PC-3 (cell line): Measurements from ENCODE around the gene RERE. TPM values are rescaled to one million over a fixed set of nuclear protein-coding genes. Genes with fewer than 3 reads are reported as not detected.

Experiments used
- ATAC-seq: fragments of 200-7000 bp; cut with Tn5 transposase; 2 replicates; pipeline ENCODE4 v1.9.1; 2020; ENCODE audit warnings: mild to moderate bottlenecking, moderate library complexity
- BruUV-seq: library from RNA; stranded (reverse); fragments of 400-500 nt; replicated peaks from 2 replicates; lab custom pipeline; 2021; lab: Mats Ljungman, UMichigan
- CTCF ChIA-PET: fragments of 300-600 bp; sonication (Branson Sonifier 250); formaldehyde crosslinking; loops from one replicate; lab custom pipeline; 2022; ENCODE audit warnings: antibody characterized with exemption; lab: Charles Lee
- POLR2A ChIA-PET: fragments of 300-600 bp; sonication (Branson Sonifier 250); formaldehyde crosslinking; loops from one replicate; lab custom pipeline; 2022; ENCODE audit warnings: antibody characterized with exemption; ENCODE audit not compliant: unreplicated experiment; lab: Charles Lee
- DNase-seq: peaks from one replicate; pipeline ENCODE4 v3.0.0-alpha.2; 2015
- H2AFZ ChIP-seq: fragments of 300-600 bp; sonication (generic); 2 replicates; pipeline ENCODE4 v1.6.0; 2016; ENCODE audit warnings: antibody characterized with exemption, low read length
- H3F3A ChIP-seq: fragments of 300-600 bp; sonication (generic); one replicate; pipeline ENCODE4 v1.6.0; 2017; ENCODE audit warnings: antibody characterized with exemption, low read length, control low read depth, mild to moderate bottlenecking; ENCODE audit not compliant: unreplicated experiment
- H3K27ac ChIP-seq: fragments of 300-600 bp; sonication (generic); 2 replicates; pipeline ENCODE4 v1.5.1; 2016; ENCODE audit warnings: mild to moderate bottlenecking, low read length
- H3K27me3 ChIP-seq: fragments of 300-600 bp; sonication (generic); 2 replicates; pipeline ENCODE4 v1.6.1; 2016; ENCODE audit warnings: low read length, mixed read lengths
- H3K36me3 ChIP-seq: fragments of 300-600 bp; sonication (generic); 2 replicates; pipeline ENCODE4 v1.6.1; 2016; ENCODE audit warnings: low read depth, mixed run types, low read length, mixed read lengths
- H3K4me1 ChIP-seq: fragments of 300-600 bp; sonication (generic); 2 replicates; pipeline ENCODE4 v1.5.1; 2016; ENCODE audit warnings: low read length; ENCODE audit not compliant: insufficient read depth
- H3K4me2 ChIP-seq: fragments of 300-600 bp; sonication (generic); 2 replicates; pipeline ENCODE4 v1.6.0; 2016; ENCODE audit warnings: low read length
- H3K4me3 ChIP-seq: fragments of 300-600 bp; sonication (generic); 2 replicates; pipeline ENCODE4 v1.5.1; 2016; ENCODE audit warnings: mild to moderate bottlenecking, low read length, mixed read lengths
- H3K79me2 ChIP-seq: fragments of 300-600 bp; sonication (generic); 2 replicates; pipeline ENCODE4 v1.6.1; 2017; ENCODE audit warnings: low read length, mixed read lengths
- H3K9ac ChIP-seq: fragments of 300-600 bp; sonication (generic); 2 replicates; pipeline ENCODE4 v1.6.0; 2016; ENCODE audit warnings: mild to moderate bottlenecking, low read length
- H3K9me2 ChIP-seq: fragments of 300-600 bp; sonication (generic); replicated peaks from 2 replicates; pipeline ENCODE4 v1.6.1; 2016; ENCODE audit warnings: mixed run types, low read length, mixed read lengths
- H3K9me3 ChIP-seq: fragments of 300-600 bp; sonication (generic); 2 replicates; pipeline ENCODE4 v1.6.1; 2016; ENCODE audit warnings: low read length, mixed read lengths
- H4K20me1 ChIP-seq: fragments of 300-600 bp; sonication (generic); 2 replicates; pipeline ENCODE4 v1.6.1; 2016; ENCODE audit warnings: low read length, mixed read lengths
- EZH2 ChIP-seq: fragments of 300-600 bp; sonication (generic); IDR thresholded peaks from one replicate; pipeline ENCODE4 v1.6.1; 2017; ENCODE audit warnings: antibody characterized with exemption, mild to moderate bottlenecking, low read length; ENCODE audit not compliant: unreplicated experiment
- EZH2phosphoT487 ChIP-seq: fragments of 300-600 bp; sonication (generic); IDR thresholded peaks from 2 replicates; pipeline ENCODE4 v1.6.1; 2018; ENCODE audit warnings: mild to moderate bottlenecking, antibody characterized with exemption, low read length, borderline replicate concordance
- intact Hi-C: fragments of 100-400 bp; cut with micrococcal nuclease; formaldehyde crosslinking; loops from 2 replicates; pipeline ENCODE4 v1.9.0; 2023
- total RNA-seq: library from RNA; depleted of rRNA; stranded (reverse); fragments of >200 nt; gene quantifications from 2 replicates; pipeline ENCODE4 v1.2.3, GENCODE V29; 2014
- TF ChIP-seq, protein P1 (sequence below): fragments of 300-600 bp; sonication (generic); conservative IDR thresholded peaks from 2 replicates; pipeline ENCODE4 v1.5.1; 2017; ENCODE audit warnings: antibody characterized with exemption, low read depth, mild to moderate bottlenecking, low read length

RERE gene
- total RNA-seq, 1 experiment from 2014 or later = 24.2 TPM

GRCh38 chr1:8378981-8379470, 438.4 kb downstream of the RERE start:
- BruUV-seq = no TSS peak
- POLR2A ChIA-PET = no interaction called here
- Histone ChIP-seq H3K79me2 (peaks cover 8% of the 10 kb centered on the region; the same call in 1 of the 2 replicates), H3K4me2 (no peak overlapping the region), H4K20me1 (no peaks in the 10 kb centered on the region), H3K4me3 (no peak overlapping the region), H2AFZ (no peak overlapping the region), H3K9ac (no peak overlapping the region), H3K27me3 (no peaks in the 10 kb centered on the region), H3K27ac (no peak overlapping the region), H3F3A (no peaks in the 10 kb centered on the region), H3K36me3 (peaks cover 6% of the 10 kb centered on the region; the same call in 1 of the 2 replicates), H3K4me1 (peaks cover under 1% of the 10 kb centered on the region), H3K9me2 (no peaks in the 10 kb centered on the region), H3K9me3 (no peaks in the 10 kb centered on the region)
- CTCF ChIA-PET = no interaction called here
- no peak for DNase-seq
- TF ChIP-seq, protein P1, sequence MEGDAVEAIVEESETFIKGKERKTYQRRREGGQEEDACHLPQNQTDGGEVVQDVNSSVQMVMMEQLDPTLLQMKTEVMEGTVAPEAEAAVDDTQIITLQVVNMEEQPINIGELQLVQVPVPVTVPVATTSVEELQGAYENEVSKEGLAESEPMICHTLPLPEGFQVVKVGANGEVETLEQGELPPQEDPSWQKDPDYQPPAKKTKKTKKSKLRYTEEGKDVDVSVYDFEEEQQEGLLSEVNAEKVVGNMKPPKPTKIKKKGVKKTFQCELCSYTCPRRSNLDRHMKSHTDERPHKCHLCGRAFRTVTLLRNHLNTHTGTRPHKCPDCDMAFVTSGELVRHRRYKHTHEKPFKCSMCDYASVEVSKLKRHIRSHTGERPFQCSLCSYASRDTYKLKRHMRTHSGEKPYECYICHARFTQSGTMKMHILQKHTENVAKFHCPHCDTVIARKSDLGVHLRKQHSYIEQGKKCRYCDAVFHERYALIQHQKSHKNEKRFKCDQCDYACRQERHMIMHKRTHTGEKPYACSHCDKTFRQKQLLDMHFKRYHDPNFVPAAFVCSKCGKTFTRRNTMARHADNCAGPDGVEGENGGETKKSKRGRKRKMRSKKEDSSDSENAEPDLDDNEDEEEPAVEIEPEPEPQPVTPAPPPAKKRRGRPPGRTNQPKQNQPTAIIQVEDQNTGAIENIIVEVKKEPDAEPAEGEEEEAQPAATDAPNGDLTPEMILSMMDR = no peak
- ATAC-seq = no peak
- intact Hi-C loops = no loop called here

DNA sequence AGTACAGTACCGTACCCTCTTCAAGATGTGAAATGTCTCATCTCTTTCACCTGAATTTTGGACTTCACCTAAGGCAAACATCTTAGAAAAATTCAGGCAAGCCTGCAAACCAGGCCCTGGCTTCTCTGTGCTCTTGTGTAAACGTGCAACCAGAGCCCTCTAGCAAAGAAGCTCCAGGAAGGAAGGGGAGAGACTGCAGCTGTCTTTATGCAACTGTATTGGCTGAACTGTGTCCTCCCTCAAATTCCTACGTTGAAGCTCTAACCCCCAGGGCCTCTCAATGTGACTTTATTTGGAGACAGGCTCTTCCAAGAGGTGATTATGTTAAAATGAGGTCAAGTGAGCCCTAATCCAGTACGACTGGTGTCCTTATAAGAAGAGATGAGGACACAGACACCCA, 439.3 kb downstream of the RERE start:
- Histone ChIP-seq H4K20me1 (no peaks in the 10 kb centered on the region), H3K27me3 (no peaks in the 10 kb centered on the region), H3K4me2 (no peak overlapping the region), H3K27ac (no peak overlapping the region), H2AFZ (no peak overlapping the region), H3K4me3 (no peak overlapping the region), H3F3A (no peaks in the 10 kb centered on the region), H3K9me3 (no peaks in the 10 kb centered on the region), H3K4me1 (peaks cover 9% of the 10 kb centered on the region), H3K9me2 (no peaks in the 10 kb centered on the region), H3K79me2 (peaks cover 4% of the 10 kb centered on the region; the same call in 1 of the 2 replicates), H3K36me3 (peaks cover 1% of the 10 kb centered on the region; the same call in 1 of the 2 replicates), H3K9ac (no peak overlapping the region)
- no TSS peak for BruUV-seq
- ChIA-PET POLR2A (no interaction called here), CTCF (interaction anchor here (0.6 kb wide), 1 partner anchor 63 kb away, joined by 3 read pairs; no protein-coding TSS in a partner anchor)
- intact Hi-C loops = no loop called here
- TF ChIP-seq, protein P1 = no peak
- TF ChIP-seq EZH2phosphoT487 (no peak), EZH2 (no peak)
- DNase-seq = no peak
- no peak; the same call in 1 of the 2 replicates for ATAC-seq

GRCh38 chr1:8377271-8377981, 440.0 kb downstream of the RERE start:
- H3K27me3 ChIP-seq = no peaks in the 10 kb centered on the region
- H3K27ac ChIP-seq = no peak overlapping the region
- no peaks in the 10 kb centered on the region for H3K9me3 ChIP-seq
- no peak for DNase-seq
- H3K36me3 ChIP-seq = no peaks in the 10 kb centered on the region; the same call in 1 of the 2 replicates
- no peaks in the 10 kb centered on the region for H4K20me1 ChIP-seq
- H3F3A ChIP-seq = no peaks in the 10 kb centered on the region
- H3K4me2 ChIP-seq = no peak overlapping the region
- H3K4me1 ChIP-seq = peaks cover 9% of the 10 kb centered on the region
- no peak overlapping the region for H3K4me3 ChIP-seq
- peaks cover 3% of the 10 kb centered on the region; the same call in 1 of the 2 replicates for H3K79me2 ChIP-seq
- CTCF ChIA-PET = interaction anchor here (0.6 kb wide), 1 partner anchor 63 kb away, joined by 3 read pairs; no protein-coding TSS in a partner anchor
- no peak overlapping the region for H2AFZ ChIP-seq
- ATAC-seq = no peak
- no TSS peak for BruUV-seq
- POLR2A ChIA-PET = no interaction called here
- no peaks in the 10 kb centered on the region for H3K9me2 ChIP-seq
- intact Hi-C loops = no loop called here
- no peak overlapping the region for H3K9ac ChIP-seq
- TF ChIP-seq EZH2phosphoT487 = no peak
- TF ChIP-seq, protein P1 = no peak
- no peak for TF ChIP-seq EZH2
